A549 (cell line): ENCODE data around the gene EXOC3. TPM values are rescaled to one million over a fixed set of nuclear protein-coding genes. Genes with fewer than 3 reads are reported as not detected.

Source experiments
- ATAC-seq, 2 experiments: fragments of 200-7000 bp in 1 of 2; fragments of >200 bp in 1 of 2; cut with Nextera tagmentation in 1 of 2; cut with Tn5 transposase in 1 of 2; 3 replicates each; pipeline versions ENCODE4 v1.8.0 to v1.9.1; 2018 to 2020; ENCODE audit warnings: mild to moderate bottlenecking in 1 of 2, moderate library complexity in 1 of 2
- CTCF ChIA-PET: fragments of 300-600 bp; sonication (Branson Sonifier 250); formaldehyde crosslinking; extraction: SDS; loops from one replicate; lab custom pipeline; 2021; ENCODE audit warnings: antibody characterized with exemption, inconsistent platforms; lab: Yijun Ruan, JAX
- POLR2A ChIA-PET: fragments of 350-600 bp; formaldehyde crosslinking; extraction: SDS; loops from one replicate; lab custom pipeline; 2021; ENCODE audit warnings: antibody characterized with exemption, inconsistent platforms; lab: Yijun Ruan, JAX
- DNase-seq, 2 experiments: peaks; one replicate each; pipeline versions ENCODE4 v3.0.0 to v3.0.0-alpha.2; 2011 to 2016; ENCODE audit warnings: low read depth in 1 of 2, low spot score in 1 of 2
- FAIRE-seq: peaks from 2 replicates; lab custom pipeline; 2011; peaks lifted over from hg19 to GRCh38; lab: Jason Lieb, UNC
- H3K27ac ChIP-seq, 2 experiments: fragments of >200 bp; sonication (Bioruptor Twin); formaldehyde crosslinking; 3 replicates each; pipeline ENCODE4 v1.5.1; 2016 to 2017
- H3K4me1 ChIP-seq: fragments of >200 bp; sonication (Bioruptor Twin); formaldehyde crosslinking; 3 replicates; pipeline ENCODE4 v1.6.1; 2016
- H3K4me2 ChIP-seq: fragments of >200 bp; sonication (Bioruptor Twin); formaldehyde crosslinking; 3 replicates; pipeline ENCODE4 v1.6.1; 2016
- H3K4me3 ChIP-seq: fragments of >200 bp; sonication (Bioruptor Twin); formaldehyde crosslinking; 3 replicates; pipeline ENCODE4 v1.5.1; 2016
- H3K9me3 ChIP-seq: fragments of >200 bp; sonication (Bioruptor Twin); formaldehyde crosslinking; 3 replicates; pipeline ENCODE4 v1.6.1; 2016
- BCL3 ChIP-seq: fragments of >200 bp; sonication (Bioruptor Twin); formaldehyde crosslinking; IDR thresholded peaks from 3 replicates; pipeline ENCODE4 v1.6.1; 2016
- CBX2 ChIP-seq: fragments of 200-600 bp; sonication (generic); IDR thresholded peaks from 2 replicates; pipeline ENCODE4 v1.6.1; 2016; ENCODE audit warnings: low read depth, mild to moderate bottlenecking, borderline replicate concordance
- CBX8 ChIP-seq: fragments of 200-600 bp; sonication (generic); IDR thresholded peaks from 2 replicates; pipeline ENCODE4 v1.6.1; 2016
- CEBPB ChIP-seq, 2 experiments: fragments of >200 bp in 1 of 2; sonication (Bioruptor Twin) in 1 of 2; formaldehyde crosslinking in 1 of 2; IDR thresholded peaks; 2 replicates each; pipeline ENCODE4 v1.6.1; 2012 to 2016
- CHD4 ChIP-seq: fragments of 200-600 bp; sonication (generic); IDR thresholded peaks from 2 replicates; pipeline ENCODE4 v1.6.1; 2016; ENCODE audit warnings: antibody characterized with exemption, mild to moderate bottlenecking, borderline replicate concordance
- CTCF ChIP-seq: fragments of >200 bp; sonication (Bioruptor Twin); formaldehyde crosslinking; IDR thresholded peaks from 3 replicates; pipeline ENCODE4 v1.5.1; 2016
- E2F6 ChIP-seq: IDR thresholded peaks from 2 replicates; pipeline ENCODE4 v1.6.1; 2012; ENCODE audit warnings: low read depth, borderline replicate concordance
- FOSB ChIP-seq: fragments of 250-450 bp; sonication (Bioruptor Pico); IDR thresholded peaks from 2 replicates; pipeline ENCODE4 v1.5.0; 2020; ENCODE audit warnings: mild to moderate bottlenecking, moderate library complexity
- HDAC2 ChIP-seq: fragments of 200-600 bp; sonication (generic); IDR thresholded peaks from 2 replicates; pipeline ENCODE4 v1.6.1; 2016
- JUNB ChIP-seq: fragments of >200 bp; sonication (Bioruptor Twin); formaldehyde crosslinking; IDR thresholded peaks from 2 replicates; pipeline ENCODE4 v1.6.1; 2016
- KDM1A ChIP-seq: fragments of 200-600 bp; sonication (generic); IDR thresholded peaks from 2 replicates; pipeline ENCODE4 v1.6.1; 2016; ENCODE audit warnings: low read depth, mild to moderate bottlenecking
- KDM5A ChIP-seq: fragments of 200-600 bp; sonication (generic); IDR thresholded peaks from 2 replicates; pipeline ENCODE4 v1.6.1; 2016; ENCODE audit warnings: antibody characterized with exemption, mild to moderate bottlenecking
- MAFK ChIP-seq: fragments of 450-650 bp; IDR thresholded peaks from 2 replicates; pipeline ENCODE4 v1.6.1; 2014; ENCODE audit not compliant: partially characterized antibody
- MYC ChIP-seq: IDR thresholded peaks from 2 replicates; pipeline ENCODE4 v1.6.1; 2012; ENCODE audit warnings: mild to moderate bottlenecking, inconsistent platforms, low read length, improper control_type of control experiment, borderline replicate concordance
- NPAS2 ChIP-seq: fragments of 250-450 bp; sonication (Bioruptor Pico); IDR thresholded peaks from 2 replicates; pipeline ENCODE4 v1.8.0; 2022; ENCODE audit warnings: mild to moderate bottlenecking, moderate library complexity, borderline replicate concordance
- PHF8 ChIP-seq: fragments of 200-600 bp; sonication (generic); IDR thresholded peaks from 2 replicates; pipeline ENCODE4 v1.6.1; 2016; ENCODE audit warnings: low read depth, mild to moderate bottlenecking, antibody characterized with exemption, moderate library complexity, borderline replicate concordance
- POLR2A ChIP-seq: IDR thresholded peaks from 2 replicates; pipeline ENCODE4 v1.6.1; 2012; ENCODE audit warnings: mild to moderate bottlenecking, low read length
- RARB ChIP-seq: fragments of 250-450 bp; sonication (Bioruptor Pico); IDR thresholded peaks from 2 replicates; pipeline ENCODE4 v1.8.0; 2021; ENCODE audit warnings: mild to moderate bottlenecking, moderate library complexity
- SMC3 ChIP-seq: fragments of >200 bp; sonication (Bioruptor Twin); formaldehyde crosslinking; IDR thresholded peaks from 3 replicates; pipeline ENCODE4 v1.6.1; 2018; ENCODE audit warnings: inconsistent platforms
- SREBF2 ChIP-seq: fragments of 450-650 bp; IDR thresholded peaks from 2 replicates; pipeline ENCODE4 v1.6.1; 2014; ENCODE audit warnings: mild to moderate bottlenecking, moderate library complexity
- USF2 ChIP-seq: fragments of 450-650 bp; IDR thresholded peaks from 2 replicates; pipeline ENCODE4 v1.6.1; 2014; ENCODE audit warnings: antibody characterized with exemption
- ZFP36 ChIP-seq: fragments of 450-650 bp; IDR thresholded peaks from 2 replicates; pipeline ENCODE4 v1.6.1; 2014; ENCODE audit warnings: borderline replicate concordance; ENCODE audit not compliant: partially characterized antibody
- ZSCAN20 ChIP-seq: fragments of 250-450 bp; sonication (Bioruptor Pico); IDR thresholded peaks from 2 replicates; pipeline ENCODE4 v1.8.0; 2022; ENCODE audit warnings: mild to moderate bottlenecking, moderate library complexity
- WGBS: methylation state at CpG from one replicate; pipeline ENCODE4 v1.1.6; 2017; ENCODE audit errors: missing lambda C conversion rate; 5-methylcytosine and 5-hydroxymethylcytosine counted together
- polyA plus RNA-seq, 4 experiments: library from polyadenylated mRNA; depleted of rRNA in 3 of 4; stranded (reverse); fragments of >200 nt; fragmentation: RNase III in 1 of 4; extraction: RNeasy Plus Mini Kit Qiagen cat#74134 plus additional on column Dnase treatment in 1 of 4; gene quantifications; 2 replicates in 3 of 4; 3 replicates in 1 of 4; pipeline ENCODE4 v1.2.3, GENCODE V29; 2011 to 2017

The EXOC3 gene
- polyA plus RNA-seq, 2 of the 4 experiments (the other 2 are of a cell fraction) = 20.0 to 33.6 TPM

- WGBS = 91% methylated on average over 39 of the region's 39 CpGs
- Histone ChIP-seq H3K4me2 (no peak overlapping the region), H3K4me1 (0 out of 3 replicates have a peak, but pooled peaks cover 5% of the 10 kb centered on the region), H3K27ac (no peak overlapping the region), H3K9me3 (no peaks in the 10 kb centered on the region), H3K4me3 (no peak overlapping the region)
- POLR2A ChIA-PET = no interaction called here
- FAIRE-seq = no peak
- TF ChIP-seq SMC3 = no peak
- TF ChIP-seq CBX8 = no peak
- no peak for TF ChIP-seq KDM5A
- no peak for TF ChIP-seq BCL3
- no peak for TF ChIP-seq USF2
- no peak for TF ChIP-seq ZFP36
- TF ChIP-seq MYC = no peak
- no peak for TF ChIP-seq CTCF
- no peak for TF ChIP-seq CEBPB (IDR thresholded peaks at IDR 0.05)
- no peak for TF ChIP-seq ZSCAN20
- TF ChIP-seq MAFK = no peak
- no peak for TF ChIP-seq CBX2
- no peak for TF ChIP-seq SREBF2
- TF ChIP-seq JUNB = no peak
- TF ChIP-seq RARB = no peak
- TF ChIP-seq E2F6 = no peak
- ATAC-seq = no peak
- DNase-seq = no peak
- CTCF ChIA-PET = interaction anchor here (1.0 to 10.7 kb wide), 5 partner anchors 9 to 120 kb away, joined by 3 to 186 read pairs (median 5); partner anchors contain the start of gene AHRR
Observed at GRCh38 chr5:427415-428087, 15.4 kb upstream of the EXOC3 start.

GRCh38 chr5:428219-428618 is 14.8 kb upstream of the EXOC3 start:
- H3K4me1 ChIP-seq = 0 out of 3 replicates have a peak, but pooled peaks cover 5% of the 10 kb centered on the region
- H3K9me3 ChIP-seq = no peaks in the 10 kb centered on the region
- WGBS = 91% methylated on average over 10 of the region's 11 CpGs
- no peak for FAIRE-seq
- CTCF ChIA-PET = interaction anchor here (1.0 to 10.7 kb wide), 5 partner anchors 8 to 120 kb away, joined by 3 to 186 read pairs (median 5); partner anchors contain the start of gene AHRR
- POLR2A ChIA-PET = no interaction called here
- no peak overlapping the region for H3K4me2 ChIP-seq
- no peak for ATAC-seq
- H3K4me3 ChIP-seq = no peak overlapping the region
- no peak for DNase-seq
- TF ChIP-seq NPAS2 = no peak
- no peak for TF ChIP-seq PHF8
- H3K27ac ChIP-seq = no peak overlapping the region

GRCh38 chr5:428754-429452 is 14.1 kb upstream of the EXOC3 start:
- H3K4me2 ChIP-seq = no peak overlapping the region
- FAIRE-seq (no peak), ATAC-seq (no peak), DNase-seq (no peak)
- ChIA-PET CTCF (interaction anchor here (1.0 to 10.7 kb wide), 5 partner anchors 8 to 121 kb away, joined by 3 to 186 read pairs (median 5); partner anchors contain the start of gene AHRR), POLR2A (no interaction called here)
- no peak overlapping the region for H3K27ac ChIP-seq
- 87% methylated on average over 21 of the region's 22 CpGs for WGBS
- H3K4me3 ChIP-seq = no peak overlapping the region
- H3K9me3 ChIP-seq = no peaks in the 10 kb centered on the region
- TF ChIP-seq CHD4 (no peak), SMC3 (no peak), ZFP36 (no peak), MYC (no peak), FOSB (no peak), POLR2A (no peak), HDAC2 (no peak), NPAS2 (no peak), MAFK (no peak), USF2 (no peak), KDM5A (no peak), SREBF2 (no peak), KDM1A (no peak), BCL3 (no peak)
- H3K4me1 ChIP-seq = 0 out of 3 replicates have a peak, but pooled peaks cover 5% of the 10 kb centered on the region
